Uterus (tissue), 2 donors: ENCODE data around the gene GRIK5.
"Not testable (repeated sequence)": the region's sequence is repeated elsewhere in the genome, so short reads cannot be mapped to it uniquely, and the experiment has no call there.

ENCODE experiments used
- CTCF ChIP-seq, 4 experiments: fragments of 200-600 bp in 2 of 4; fragments of 450-650 bp in 2 of 4; sonication (generic) in 2 of 4; IDR thresholded peaks; one replicate each; pipeline ENCODE4 v1.5.1; 2016 to 2019; ENCODE audit warnings: antibody characterized with exemption in 4 of 4, mild to moderate bottlenecking in 2 of 4, moderate library complexity in 1 of 4
- POLR2A ChIP-seq, 2 donors: fragments of 450-650 bp; IDR thresholded peaks; one replicate each; pipeline ENCODE4 v1.6.1; 2016; ENCODE audit warnings: antibody characterized with exemption in 2 of 2, mild to moderate bottlenecking in 1 of 2, moderate library complexity in 1 of 2

GRCh38 chr19:42012747-42013146 is 57.3 kb downstream of the GRIK5 start:
- TF ChIP-seq CTCF, POLR2A (IDR thresholded peaks at IDR 0.05): not testable (repeated sequence)
